ENCODE measurements around the gene PRRG2. TPM values are rescaled to one million over a fixed set of nuclear protein-coding genes. Genes with fewer than 3 reads are reported as not detected.
A peak's percentile ranks its signal among the peaks of the same experiment; 100 is the strongest.

PRRG2 gene
- total and polyA plus RNA-seq, 9 of the 15 experiments (the other 6 are each of a cell fraction or from before 2014, with no cell fraction given), result 0.06 to 1.1 (median 0.33) TPM

- no peak overlapping the region for H2AFZ ChIP-seq (ENCODE audit: low read depth, low read length)
- peak in 2 of 4 experiments; percentile 13 to 22 for DNase-seq (ENCODE audit: extremely low read depth in 1 of 4, low spot score in 3 of 4)
- ChIA-PET POLR2A (interaction anchor here (0.6 kb wide), 2 partner anchors 35 to 39 kb away, joined by 3 read pairs; no protein-coding TSS in a partner anchor), CTCF (ENCODE audit: low intra/inter-chr PET ratio) (no interaction called here)
- no peak for ATAC-seq
- intact Hi-C loops (cut with micrococcal nuclease), result no loop called here
- H3K4me1 ChIP-seq (replicated peaks in 1 of 2; ENCODE audit: control insufficient read depth in 2 of 2, insufficient read depth in 2 of 2, low read length in 2 of 2), result peaks cover 7 to 42% of the 10 kb centered on the region in 2 experiments; a peak in 4 of 5 replicates
- in situ Hi-C loops (cut with MboI), result no loop called here
- H3K9me1 ChIP-seq (ENCODE audit: control insufficient read depth, insufficient read depth, low read length), result peaks cover 3% of the 10 kb centered on the region
- H3K9ac ChIP-seq (ENCODE audit: insufficient read depth in 1 of 2, low read depth in 2 of 2, low read length in 2 of 2), result no peak overlapping the region
- H3K27ac ChIP-seq (ENCODE audit: extremely low read depth, low read depth, low read length), result no peak overlapping the region
- H3K27me3 ChIP-seq (ENCODE audit: control insufficient read depth in 2 of 2, insufficient read depth in 2 of 2, low read length in 2 of 2), result no peaks in the 10 kb centered on the region
- H3K4me2 ChIP-seq (ENCODE audit: insufficient read depth, low read length), result no peak overlapping the region
- BruUV-seq (replicated peaks), result no TSS peak
- no peak overlapping the region for H3K4me3 ChIP-seq
- H4K20me1 ChIP-seq (replicated peaks; ENCODE audit: control insufficient read depth, insufficient read depth, low read length), result peaks cover 6% of the 10 kb centered on the region; the same call in 1 of the 2 replicates
- H3K79me2 ChIP-seq (ENCODE audit: control insufficient read depth, insufficient read depth, low read length), result peaks cover 31% of the 10 kb centered on the region
- H3K36me3 ChIP-seq (ENCODE audit: control insufficient read depth, insufficient read depth, low read length), result peaks cover 79% of the 10 kb centered on the region
- no peak for FAIRE-seq
- no peaks in the 10 kb centered on the region for H3K9me3 ChIP-seq (replicated peaks; ENCODE audit: control insufficient read depth, insufficient read depth, low read depth, low read length)
- WGBS (ENCODE audit: insufficient coverage, low coverage, missing lambda C conversion rate), result 98% methylated on average over 36 of the region's 65 CpGs
- TF ChIP-seq ZNF232 (CRISPR knock-in tag; IDR thresholded peaks at IDR 0.05) (no peak), NUFIP1 (IDR thresholded peaks at IDR 0.05; ENCODE audit: partially characterized antibody) (no peak), ZNF449 (CRISPR knock-in tag; IDR thresholded peaks at IDR 0.05) (no peak), CTCFL (IDR thresholded peaks at IDR 0.05; ENCODE audit: borderline replicate concordance, insufficient read depth, low read depth, low read length, poor library complexity, severe bottlenecking) (peak; percentile 20), DNMT1 (IDR thresholded peaks at IDR 0.05) (no peak), ZBTB33 (CRISPR knock-in tag; IDR thresholded peaks at IDR 0.05) (peak; percentile 96), ZNF23 (CRISPR knock-in tag; IDR thresholded peaks at IDR 0.05) (no peak), MAX (CRISPR knock-in tag; IDR thresholded peaks at IDR 0.05) (no peak), ZNF644 (tag; IDR thresholded peaks at IDR 0.05; ENCODE audit: low read depth) (no peak), ZNF717 (CRISPR knock-in tag; IDR thresholded peaks at IDR 0.05) (no peak), ZNF778 (CRISPR knock-in tag; IDR thresholded peaks at IDR 0.05) (no peak), ZBTB12 (CRISPR knock-in tag; IDR thresholded peaks at IDR 0.05) (no peak), POLR2G (IDR thresholded peaks at IDR 0.05; ENCODE audit: low read depth, low read length) (peak; percentile 25), RBFOX2 (IDR thresholded peaks at IDR 0.05; ENCODE audit: low read depth, low read length) (peak; percentile 54; the same call in 1 of the 2 replicates)
These were observed 16.0 kb downstream of the PRRG2 start for GRCh38 chr19:49596954-49597702.
